Vagina (tissue), 2 donors: Measurements from ENCODE around the gene BAG3.

Experiments used
- POLR2A ChIP-seq, 2 donors: fragments of 450-650 bp; IDR thresholded peaks; one replicate each; pipeline ENCODE4 v1.6.1; 2017; ENCODE audit warnings: antibody characterized with exemption in 2 of 2, mild to moderate bottlenecking in 2 of 2, moderate library complexity in 2 of 2
- POLR2AphosphoS5 ChIP-seq, 2 donors: sonication (generic); formaldehyde crosslinking; IDR thresholded peaks; one replicate each; pipeline ENCODE4 v1.9.0; 2017; ENCODE audit warnings: antibody characterized with exemption in 2 of 2, mild to moderate bottlenecking in 2 of 2, low read depth in 1 of 2; ENCODE audit not compliant: insufficient read depth in 1 of 2
- TF ChIP-seq, protein P1 (sequence below), 3 experiments: fragments of 450-650 bp in 2 of 3; fragments of 200-600 bp in 1 of 3; sonication (generic) in 1 of 3; IDR thresholded peaks; one replicate each; pipeline ENCODE4 v1.5.1; 2017 to 2019; ENCODE audit warnings: antibody characterized with exemption in 3 of 3, mild to moderate bottlenecking in 2 of 3, moderate library complexity in 2 of 3

DNA sequence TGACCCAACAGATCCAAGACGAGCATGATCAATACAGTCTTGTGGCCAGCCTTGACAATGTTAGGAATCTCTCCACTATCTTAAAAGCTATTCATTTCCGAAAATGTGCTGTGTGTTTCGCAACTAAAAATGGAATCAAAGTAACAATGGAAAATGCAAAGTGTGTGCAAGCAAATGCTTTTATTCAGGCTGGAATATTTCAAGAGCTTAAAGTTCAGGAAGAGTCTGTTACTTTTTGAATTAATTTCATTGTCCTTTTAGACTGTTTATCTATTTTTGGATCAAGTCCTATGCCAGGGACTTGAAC, 30.1 kb upstream of the BAG3 start:
- TF ChIP-seq, protein P1, sequence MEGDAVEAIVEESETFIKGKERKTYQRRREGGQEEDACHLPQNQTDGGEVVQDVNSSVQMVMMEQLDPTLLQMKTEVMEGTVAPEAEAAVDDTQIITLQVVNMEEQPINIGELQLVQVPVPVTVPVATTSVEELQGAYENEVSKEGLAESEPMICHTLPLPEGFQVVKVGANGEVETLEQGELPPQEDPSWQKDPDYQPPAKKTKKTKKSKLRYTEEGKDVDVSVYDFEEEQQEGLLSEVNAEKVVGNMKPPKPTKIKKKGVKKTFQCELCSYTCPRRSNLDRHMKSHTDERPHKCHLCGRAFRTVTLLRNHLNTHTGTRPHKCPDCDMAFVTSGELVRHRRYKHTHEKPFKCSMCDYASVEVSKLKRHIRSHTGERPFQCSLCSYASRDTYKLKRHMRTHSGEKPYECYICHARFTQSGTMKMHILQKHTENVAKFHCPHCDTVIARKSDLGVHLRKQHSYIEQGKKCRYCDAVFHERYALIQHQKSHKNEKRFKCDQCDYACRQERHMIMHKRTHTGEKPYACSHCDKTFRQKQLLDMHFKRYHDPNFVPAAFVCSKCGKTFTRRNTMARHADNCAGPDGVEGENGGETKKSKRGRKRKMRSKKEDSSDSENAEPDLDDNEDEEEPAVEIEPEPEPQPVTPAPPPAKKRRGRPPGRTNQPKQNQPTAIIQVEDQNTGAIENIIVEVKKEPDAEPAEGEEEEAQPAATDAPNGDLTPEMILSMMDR (IDR thresholded peaks at IDR 0.05): no peak
- TF ChIP-seq POLR2A (IDR thresholded peaks at IDR 0.05) (no peak), POLR2AphosphoS5 (IDR thresholded peaks at IDR 0.05; ENCODE audit: insufficient read depth in 1 of 2, low read depth in 1 of 2) (no peak)
